ENCODE results near the gene SERPINB1.
"Not testable (repeated sequence)": the region's sequence is repeated elsewhere in the genome, so short reads cannot be mapped to it uniquely, and the experiment has no call there.

The SERPINB1 gene

DNA sequence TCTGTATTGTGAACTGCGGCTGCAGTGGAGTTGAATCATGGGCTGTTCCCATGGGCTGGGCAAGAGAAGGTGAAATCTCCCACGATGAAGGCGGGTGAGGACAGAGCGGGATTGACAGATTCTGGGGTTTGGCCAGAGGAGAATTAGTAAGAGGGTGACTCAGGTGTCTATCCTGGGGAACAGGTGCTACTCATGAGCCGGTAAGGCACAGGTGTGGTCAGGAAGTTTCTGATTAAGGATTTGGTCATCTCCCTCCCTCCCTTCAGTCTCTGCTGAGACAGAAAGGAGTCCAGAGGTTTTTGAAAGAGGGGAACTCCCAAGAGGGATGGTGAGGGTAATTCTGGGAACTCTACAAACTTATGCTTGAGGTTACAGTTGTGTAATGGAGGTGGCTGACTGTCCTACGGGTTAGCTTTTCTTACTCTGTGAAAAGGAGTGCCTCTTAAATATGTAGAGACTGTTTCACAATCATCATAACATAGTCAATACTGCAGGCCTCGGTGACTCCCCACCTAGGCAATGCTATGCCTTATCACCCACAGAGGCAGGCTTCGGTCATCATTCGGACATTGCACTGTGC lies 31.5 kb downstream of the SERPINB1 start:
- no peak for DNase-seq

DNA sequence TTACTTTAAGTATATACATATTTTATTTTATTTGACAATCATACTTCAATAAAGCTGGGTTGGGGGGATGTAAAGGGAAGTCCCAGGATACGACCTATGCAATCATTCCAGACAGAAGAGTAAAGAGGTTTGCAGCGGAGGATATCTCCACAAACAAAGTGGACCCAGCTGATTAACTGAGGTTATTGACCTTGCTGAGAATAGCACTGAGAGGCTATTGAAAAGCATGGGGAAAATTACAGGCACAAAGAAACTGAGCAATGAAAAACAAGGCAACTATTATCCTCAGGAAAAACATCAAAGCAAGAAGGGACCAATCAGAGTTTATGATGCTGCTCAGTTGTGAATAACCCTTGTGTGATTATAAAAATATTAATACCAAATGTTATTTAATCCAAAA lies 32.6 kb downstream of the SERPINB1 start:
- DNase-seq = no peak

DNA sequence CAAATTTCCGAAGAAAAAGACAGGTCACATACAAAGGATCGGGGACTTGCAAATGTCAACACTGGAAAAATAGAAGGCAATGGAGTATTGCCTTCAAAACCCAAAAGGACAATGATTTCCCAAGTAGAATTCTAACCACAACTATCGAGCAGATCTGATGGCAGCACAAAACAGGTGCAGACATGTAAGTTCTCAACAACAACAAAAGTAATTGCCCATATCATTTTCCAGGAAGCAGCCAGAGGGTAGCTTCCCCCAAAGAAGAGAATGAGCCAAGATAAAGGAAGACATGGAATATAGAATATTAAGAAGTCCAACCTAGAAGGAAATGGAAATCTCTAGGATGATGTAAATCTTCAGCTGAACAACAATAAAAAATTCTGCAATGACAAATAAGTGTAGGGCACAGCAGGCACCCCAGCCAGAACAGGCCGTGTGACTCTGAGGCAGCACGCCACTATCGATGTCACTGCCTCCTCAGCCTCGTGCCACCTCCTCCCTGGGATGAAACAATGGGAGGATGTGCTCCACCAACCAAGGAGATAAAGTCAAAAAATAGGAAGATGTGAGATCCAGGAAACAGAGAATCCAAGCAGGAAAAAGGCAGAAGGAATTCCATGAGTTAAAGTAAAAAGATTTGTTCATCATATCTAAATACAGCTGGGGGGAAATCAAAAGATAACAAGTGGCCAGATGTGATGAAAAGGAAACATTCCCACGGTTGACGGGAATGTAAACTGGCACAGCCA lies 34.1 kb downstream of the SERPINB1 start:
- no peak for DNase-seq

DNA sequence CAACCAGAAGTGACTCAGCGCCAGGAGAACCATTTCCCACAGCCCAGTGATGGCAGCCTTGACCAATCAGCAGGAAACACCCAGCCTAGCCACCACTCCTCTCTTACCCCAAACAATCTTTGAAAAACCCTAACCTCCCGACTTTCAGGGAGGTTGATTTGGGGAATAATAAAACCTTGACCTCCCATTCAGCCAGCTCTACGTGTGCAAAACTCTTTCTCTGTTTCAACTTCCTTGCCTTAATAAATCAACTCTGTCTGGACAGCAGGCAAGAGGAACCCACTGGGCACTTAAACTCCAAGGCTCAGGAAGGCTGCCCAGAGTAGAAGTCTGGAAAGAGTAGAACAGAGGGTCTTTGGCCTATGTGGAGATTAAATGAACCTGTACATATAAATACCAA lies 35.0 kb downstream of the SERPINB1 start:
- no peak for DNase-seq

DNA sequence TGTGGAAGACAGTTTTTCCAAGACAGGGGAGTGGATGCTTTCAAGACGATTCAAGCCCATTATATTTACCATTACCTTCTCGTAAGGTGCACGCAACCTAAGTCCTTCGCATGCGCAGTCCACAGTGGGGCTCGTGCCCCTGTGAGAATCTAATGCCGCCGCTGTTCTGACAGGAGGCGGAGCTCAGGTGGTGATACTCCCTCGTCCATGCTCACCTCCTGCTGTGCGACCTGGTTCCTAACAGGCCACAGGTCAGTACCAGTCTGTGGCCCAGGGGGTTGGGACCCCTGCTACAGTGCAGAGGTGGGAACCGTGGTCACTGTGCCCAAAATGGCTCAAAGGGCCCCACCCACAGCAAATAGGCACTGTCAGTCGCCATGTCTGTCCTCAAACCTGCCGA lies 36.6 kb downstream of the SERPINB1 start:
- DNase-seq = no peak

DNA sequence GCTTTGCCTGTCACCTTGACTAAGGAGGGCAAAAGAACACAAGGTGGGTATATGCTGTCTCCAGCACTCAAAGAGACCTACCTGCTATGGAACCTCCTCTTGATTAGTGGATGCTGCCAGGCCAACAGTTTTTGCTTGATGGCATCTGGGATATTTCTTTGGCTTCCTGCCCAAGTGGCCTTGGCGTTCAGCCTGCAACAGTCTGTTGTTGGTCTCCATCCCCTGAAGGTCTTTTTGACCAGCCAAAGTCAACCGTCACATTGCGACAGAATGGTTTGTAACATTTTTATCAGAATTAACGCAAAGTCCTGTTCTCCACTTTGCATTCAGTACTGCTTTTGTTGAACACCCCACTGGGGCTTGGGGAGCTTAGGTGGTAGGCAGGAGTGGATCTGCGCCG lies 37.1 kb downstream of the SERPINB1 start:
- DNase-seq = no peak

DNA sequence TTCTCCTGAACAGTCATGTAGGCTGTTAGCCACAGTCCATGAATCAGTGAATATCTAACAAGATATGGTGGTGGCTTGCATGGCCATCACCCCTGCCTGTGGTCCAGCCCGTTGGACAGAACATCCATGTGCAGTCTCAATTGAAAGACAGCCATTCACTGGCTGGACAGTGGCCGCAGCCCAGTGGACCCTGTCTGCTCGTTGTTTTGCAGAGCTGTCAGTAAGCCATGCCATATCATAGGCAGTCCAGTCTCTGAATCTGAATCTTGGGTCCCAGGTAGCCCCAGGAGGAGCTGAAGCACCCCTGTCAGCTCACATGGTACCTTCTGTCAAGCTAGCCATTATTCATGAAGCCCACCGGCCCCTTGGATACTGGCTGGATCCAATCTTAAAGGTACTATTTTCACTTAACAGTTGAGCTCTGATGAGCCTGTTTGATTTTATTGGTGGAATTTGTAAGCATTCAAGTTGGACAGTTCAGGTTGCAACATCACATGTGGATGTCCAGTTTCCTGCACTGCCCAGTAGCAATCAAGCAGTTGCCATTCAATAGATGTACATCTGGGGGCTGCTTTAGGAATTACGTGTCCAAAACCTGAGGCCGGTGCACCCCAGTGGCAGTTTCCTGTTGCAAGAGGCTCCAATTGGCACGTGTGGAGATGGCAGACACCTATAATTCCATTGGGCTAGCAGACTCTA lies 37.8 kb downstream of the SERPINB1 start:
- no peak for DNase-seq

DNA sequence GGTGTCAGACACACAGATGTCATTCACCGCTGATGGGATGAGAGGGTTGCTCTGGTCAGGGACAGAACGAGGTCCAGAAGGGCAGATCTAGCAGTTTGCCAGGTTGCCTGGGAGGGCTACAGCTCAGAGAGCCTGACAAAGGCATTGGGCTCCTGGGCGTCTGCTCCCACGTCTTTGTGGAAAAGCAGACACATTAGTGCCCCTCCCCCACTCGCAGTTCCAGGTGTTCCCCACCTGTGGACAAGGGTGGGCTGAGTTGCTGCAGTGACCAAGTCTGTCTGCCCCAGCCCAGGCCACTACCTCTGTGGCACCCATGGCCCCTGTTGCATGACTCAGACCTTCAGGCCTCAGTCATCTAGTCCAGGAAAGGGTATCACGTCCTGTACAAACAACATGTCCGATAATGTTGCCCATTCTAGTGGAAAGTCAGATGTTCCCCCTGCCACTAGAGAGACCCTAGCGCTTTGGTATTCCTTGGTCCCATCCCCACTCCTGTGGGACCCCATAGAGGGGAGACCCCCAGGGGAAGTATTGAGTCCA lies 39.1 kb downstream of the SERPINB1 start:
- no peak for DNase-seq

DNA sequence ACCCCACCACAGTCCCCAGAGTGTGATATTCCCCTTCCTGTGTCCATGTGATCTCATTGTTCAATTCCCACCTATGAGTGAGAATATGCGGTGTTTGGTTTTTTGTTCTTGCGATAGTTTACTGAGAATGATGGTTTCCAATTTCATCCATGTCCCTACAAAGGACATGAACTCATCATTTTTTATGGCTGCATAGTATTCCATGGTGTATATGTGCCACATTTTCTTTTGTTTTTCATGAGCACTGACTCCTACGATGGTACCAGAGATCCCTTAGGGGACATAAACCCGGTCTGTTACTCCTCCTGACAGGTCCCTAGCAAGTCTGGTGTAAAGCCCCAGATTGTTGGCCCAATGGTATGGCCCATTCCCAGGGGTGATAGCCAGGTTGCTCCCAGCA lies 40.0 kb downstream of the SERPINB1 start:
- DNase-seq = not testable (repeated sequence)

DNA sequence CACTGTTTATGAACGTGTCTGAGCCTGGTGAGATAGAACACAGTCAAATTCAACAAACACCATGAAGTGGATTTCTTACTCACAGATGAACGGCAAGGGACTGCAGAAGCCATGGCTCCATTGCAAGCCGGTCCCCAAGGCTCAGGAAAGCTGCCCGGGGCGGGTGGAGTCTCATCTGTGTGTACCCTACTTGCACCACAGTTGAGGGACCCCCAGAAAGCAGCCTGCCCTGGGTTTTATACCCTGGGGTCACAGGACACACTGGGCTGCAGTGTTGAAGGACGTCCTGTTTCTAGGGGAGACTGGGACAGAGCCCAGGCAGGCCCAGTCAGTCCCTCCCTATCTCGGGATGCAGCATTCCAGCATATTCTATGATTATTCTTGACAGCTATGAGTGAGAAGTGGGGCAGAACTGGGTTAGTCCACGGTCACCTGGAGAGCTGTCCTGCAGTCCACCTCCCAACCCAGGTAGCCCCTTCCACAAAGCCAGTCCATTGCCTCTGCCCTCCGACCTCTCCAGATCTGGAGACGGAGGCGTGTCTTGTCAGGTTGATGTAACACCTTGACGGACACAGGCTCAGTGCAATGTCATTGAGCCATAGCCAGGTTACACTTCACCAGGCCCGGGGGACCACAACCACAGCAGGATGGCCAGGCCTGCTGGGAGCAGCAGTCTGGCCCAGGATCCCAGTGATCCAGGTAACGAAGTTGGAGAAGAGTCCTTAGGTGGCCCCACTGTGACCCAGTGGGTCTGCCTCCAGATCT lies 40.9 kb downstream of the SERPINB1 start:
- DNase-seq = no peak

DNA sequence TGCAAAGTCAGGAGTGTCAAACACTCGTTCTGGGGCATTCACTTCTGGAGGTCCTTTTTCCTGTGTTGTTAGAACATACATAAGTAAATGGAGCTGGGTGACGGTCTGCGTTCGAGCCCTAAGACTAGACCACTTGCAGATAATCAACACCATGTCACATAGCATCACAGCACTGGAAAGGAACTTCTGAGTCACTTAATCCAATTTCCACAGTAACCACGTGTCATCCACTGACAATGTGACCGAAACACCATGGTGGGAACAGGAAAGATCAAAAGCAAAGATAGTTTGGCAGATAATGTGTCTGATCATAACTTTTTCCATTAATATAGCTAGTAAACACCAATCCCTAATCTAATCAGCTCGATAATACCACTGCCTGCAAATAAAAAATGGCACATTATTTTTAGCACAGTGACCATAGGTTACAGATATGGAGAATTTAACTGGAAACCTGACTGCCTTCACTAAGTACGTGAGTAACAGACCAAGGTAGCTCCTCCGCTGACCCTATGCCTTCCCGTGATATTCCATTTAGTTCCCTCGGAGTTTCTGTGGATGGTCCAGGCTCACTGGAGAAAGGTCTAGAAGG lies 41.6 kb downstream of the SERPINB1 start:
- DNase-seq = no peak

DNA sequence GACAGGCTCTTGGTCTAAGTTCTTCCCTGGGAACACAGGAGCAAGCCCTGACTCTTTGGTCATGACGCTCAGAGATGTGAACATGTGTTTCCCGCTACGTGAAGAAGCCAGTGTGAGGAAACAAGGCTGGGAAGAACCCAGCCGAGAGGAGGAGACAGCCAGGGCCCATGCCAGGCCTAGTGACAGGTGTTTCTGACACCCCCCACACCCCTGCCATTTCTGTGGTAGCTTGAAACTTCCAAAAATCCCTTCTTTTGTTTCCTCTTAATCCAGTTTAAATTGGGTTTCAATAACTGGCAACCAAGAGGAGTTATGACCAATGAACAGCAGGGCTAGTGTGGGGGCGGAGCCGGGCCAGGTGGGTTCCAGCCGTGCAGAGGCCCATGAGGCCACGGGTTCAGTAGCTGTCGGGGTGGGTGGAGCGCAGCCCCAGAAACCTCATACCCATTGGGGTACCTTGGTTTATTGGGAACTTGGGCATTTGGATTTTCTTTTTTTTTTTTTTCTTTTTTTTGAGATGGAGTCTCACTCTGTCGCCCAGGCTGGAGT lies 43.0 kb downstream of the SERPINB1 start:
- no peak for DNase-seq

DNA sequence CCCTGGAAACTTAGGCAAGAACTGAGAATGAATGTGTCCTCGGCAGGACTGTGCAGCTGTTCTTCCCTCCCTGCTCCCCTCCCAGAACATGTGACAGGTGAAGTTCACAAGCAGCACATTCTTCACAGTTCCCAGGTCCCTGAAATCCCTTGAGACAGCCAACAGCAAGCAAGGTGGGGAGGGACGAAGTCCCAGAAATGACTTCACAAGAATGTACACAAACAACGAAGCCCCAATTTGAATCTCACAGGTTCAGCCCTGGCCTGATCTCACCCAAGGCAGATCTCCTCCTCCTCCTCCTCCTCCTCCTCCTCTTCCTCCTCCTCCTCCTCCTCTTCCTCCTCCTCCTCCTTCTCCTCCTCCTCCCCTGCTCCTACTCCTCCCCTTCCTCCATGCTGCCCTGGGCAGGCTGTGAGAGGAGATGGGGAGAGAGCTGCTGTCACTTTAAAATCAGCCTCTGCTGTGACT lies 44.1 kb downstream of the SERPINB1 start:
- no peak for DNase-seq

DNA sequence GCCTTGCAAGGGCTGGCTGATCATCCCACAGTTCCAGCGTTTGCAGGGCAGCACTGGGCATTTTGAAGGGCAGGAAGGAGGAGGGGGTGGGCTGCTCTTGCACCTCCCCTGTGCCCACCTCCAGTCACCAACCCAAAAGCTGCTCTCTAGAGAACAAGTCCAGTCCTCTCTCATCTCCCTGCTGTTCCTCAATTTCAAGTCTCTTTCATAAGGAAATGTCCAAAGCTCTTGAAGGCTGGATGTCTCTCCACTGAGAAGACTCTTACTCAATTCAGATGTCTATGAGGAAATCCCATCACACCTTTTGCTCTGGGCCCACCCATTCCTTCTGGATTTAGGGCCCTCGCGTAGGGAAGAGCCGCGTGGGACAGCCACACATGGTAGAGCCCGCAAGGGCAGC lies 44.8 kb downstream of the SERPINB1 start:
- no peak for DNase-seq

DNA sequence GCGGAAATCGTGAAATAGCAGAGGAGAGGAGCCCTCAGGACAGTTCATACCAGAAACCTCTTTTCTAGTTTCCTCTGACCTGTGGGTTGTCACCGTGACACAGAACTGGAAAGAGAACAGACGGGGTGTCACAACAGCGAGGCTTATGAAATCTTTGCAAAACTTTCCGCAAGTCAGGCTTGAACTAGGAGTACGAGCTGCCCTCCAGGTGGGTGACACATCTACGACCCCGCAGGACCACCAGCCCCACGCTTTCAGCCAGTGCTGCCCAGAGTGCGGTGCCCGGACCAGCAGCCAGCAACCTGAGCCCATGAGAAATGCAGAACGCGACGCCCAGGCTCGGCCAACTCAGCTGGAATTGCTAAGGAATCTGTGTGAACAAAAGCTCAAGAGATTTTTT lies 45.7 kb downstream of the SERPINB1 start:
- DNase-seq = no peak

DNA sequence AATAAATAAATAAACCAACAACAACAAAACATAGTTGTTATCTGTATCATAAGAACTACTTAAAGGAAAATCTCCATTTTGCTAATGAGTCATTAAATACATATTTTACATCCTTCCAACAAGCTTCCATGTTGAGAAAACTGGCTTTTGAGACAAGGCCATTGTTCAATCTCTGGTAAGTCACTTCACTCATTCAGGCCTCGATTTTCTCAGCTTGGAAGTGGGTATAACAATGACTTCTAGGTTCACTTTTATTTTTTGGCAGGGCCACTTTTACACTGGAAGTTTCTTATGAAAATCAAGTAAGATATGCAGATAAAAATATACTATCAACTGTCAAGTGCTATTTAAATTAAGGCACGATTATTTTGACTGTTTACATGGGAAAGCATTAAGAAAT lies 46.5 kb downstream of the SERPINB1 start:
- DNase-seq = no peak

DNA sequence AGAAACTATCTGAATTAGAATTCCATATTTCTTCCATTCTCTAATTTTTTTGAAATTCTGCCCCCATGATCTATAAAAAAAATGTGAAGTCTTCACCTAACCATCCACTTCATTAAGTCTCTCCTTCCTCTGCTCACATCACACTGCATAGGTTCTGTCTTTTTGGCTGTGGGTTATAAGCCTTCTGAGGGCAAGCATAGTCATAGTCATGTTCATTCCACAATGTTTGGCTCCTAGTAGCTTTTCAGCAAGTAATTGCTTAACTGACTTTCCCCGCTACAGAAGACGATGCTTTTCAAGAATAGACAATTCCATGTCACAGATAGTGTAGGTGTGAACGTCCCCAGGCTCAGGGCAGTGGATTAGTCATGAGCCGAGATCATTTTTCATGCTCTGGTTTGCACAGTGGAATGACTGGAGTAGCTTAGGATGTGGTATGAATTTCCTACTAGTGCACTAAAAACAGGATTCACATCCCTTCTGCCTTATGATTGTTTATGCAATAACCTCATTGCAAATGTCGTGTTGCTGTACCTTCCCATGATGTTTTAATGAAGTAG lies 47.4 kb downstream of the SERPINB1 start:
- no peak for DNase-seq

DNA sequence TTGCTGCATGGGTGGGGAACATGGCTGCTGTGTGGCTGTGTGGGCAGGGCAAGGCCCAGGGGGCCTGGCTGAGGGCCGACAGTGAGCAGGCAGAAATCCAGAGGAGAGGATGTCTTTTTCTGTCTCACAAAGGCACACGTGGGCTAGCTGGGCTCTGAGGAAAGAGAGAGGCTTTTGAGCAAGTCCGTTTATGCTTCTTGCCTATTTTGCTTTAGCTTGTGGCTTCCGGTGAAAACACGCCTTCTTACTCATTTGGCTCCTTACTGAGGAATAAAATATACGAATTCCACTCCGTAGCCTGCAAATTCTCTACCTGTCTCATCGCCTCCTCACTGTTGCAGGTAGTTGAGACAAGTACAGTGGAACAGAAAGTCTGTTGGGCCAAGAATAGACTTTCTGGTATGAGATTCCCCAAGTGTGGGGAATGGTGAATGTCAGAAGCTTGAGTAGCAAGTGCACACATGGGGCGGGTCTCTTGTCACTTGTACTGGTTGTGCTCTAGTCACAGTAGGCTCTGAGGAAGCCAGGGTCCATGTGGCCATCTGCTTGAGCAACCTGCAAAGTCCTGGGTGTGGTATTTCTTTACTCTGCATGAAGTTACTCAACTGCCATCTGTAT lies 48.0 kb downstream of the SERPINB1 start:
- no peak for DNase-seq

DNA sequence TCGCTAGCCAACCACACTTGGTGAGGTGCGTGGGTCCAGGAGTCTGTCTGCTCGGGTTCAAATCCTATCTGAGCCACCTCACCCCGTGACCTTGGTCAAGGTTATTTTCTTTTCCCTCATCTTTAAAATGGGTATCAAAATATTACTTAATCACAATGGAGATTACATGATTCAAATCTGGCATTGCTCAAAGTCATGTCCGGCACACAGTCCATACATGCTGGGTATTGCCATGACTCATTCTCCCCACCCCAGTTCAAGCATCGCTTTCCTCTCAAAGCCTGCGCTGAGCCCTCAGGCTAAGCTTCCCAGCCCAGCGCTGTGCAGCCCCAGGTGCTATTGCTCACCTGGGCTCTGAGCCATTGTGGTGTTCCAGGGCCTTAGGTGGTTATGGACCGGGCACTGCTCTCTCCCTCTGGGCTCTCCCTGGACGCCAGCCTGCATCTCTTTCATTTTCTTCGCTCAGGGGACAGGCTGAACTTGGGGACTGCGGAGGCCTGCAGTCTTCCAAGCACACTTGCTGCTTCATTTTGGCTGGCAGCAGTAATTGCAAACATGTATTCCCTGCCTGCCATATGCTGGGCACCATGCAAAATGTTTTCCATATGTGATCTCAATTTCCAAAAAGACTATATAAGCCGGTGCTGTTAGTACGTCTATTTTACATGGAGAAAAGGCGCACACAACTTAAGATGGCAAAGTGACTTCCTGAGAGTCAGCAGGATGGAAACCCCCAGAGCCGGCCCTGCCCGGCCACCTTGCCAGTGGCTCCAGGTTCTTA lies 49.1 kb downstream of the SERPINB1 start:
- DNase-seq = no peak

DNA sequence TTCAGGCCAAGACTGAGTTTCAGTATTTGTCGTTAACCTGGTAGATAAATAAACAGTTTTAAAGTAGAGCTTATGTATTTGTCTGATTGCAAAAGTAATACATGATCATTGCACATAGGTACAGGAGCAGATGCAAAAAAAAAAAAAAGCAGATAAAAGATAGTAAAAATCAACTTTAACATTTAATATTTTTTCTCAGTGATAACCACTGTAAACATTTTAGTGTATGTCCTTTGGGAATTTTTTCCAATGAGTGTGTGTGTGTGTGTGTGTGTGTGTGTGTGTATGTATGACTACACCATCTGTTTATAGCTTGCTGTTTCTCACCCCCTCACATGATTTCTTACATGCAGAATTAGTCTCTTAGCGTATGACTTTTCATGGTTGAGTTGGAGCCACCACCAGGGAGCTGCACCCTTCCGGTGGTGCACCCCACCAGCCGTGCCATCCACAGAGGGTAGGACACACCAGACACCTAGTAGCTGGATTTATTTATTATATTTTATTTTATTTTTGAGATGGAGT lies 50.2 kb downstream of the SERPINB1 start:
- DNase-seq = no peak

All from activated naive CD4-positive, alpha-beta T cell treated with anti-CD3 and anti-CD28 coated beads, Interleukin-2, amount 50 U/mL, for 16 hours (primary cell).